Type B pancreatic cell (in vitro differentiated cells): ENCODE data around the gene PARP15. TPM values are rescaled to one million over a fixed set of nuclear protein-coding genes. Genes with fewer than 3 reads are reported as not detected.

Source experiments
- DNase-seq: peaks from one replicate; pipeline ENCODE4 v3.0.0; 2021; ENCODE audit warnings: mixed read lengths; ENCODE audit not compliant: unreplicated experiment; ENCODE audit errors: extremely low spot score
- H3K27ac Mint-ChIP-seq: 2 replicates; pipeline ENCODE4 v1.8.0; 2021; ENCODE audit warnings: mild to moderate bottlenecking, mixed read lengths
- H3K27me3 Mint-ChIP-seq: 2 replicates; pipeline ENCODE4 v1.8.0; 2021; ENCODE audit warnings: mixed read lengths
- H3K36me3 Mint-ChIP-seq: 2 replicates; pipeline ENCODE4 v1.8.0; 2021; ENCODE audit warnings: mixed read lengths
- H3K4me1 Mint-ChIP-seq: one replicate; pipeline ENCODE4 v1.8.0; 2021; ENCODE audit warnings: mixed read lengths; ENCODE audit not compliant: unreplicated experiment
- H3K4me3 Mint-ChIP-seq: 2 replicates; pipeline ENCODE4 v1.8.0; 2021; ENCODE audit warnings: mild to moderate bottlenecking, mixed read lengths
- H3K9me3 Mint-ChIP-seq: 2 replicates; pipeline ENCODE4 v1.8.0; 2021; ENCODE audit warnings: mixed read lengths
- total RNA-seq: library from RNA; stranded (reverse); gene quantifications from 2 replicates; pipeline ENCODE4 v1.2.1, GENCODE V29; 2021; ENCODE audit warnings: low replicate concordance
- TF ChIP-seq, protein P1 (sequence below): fragments of 200-600 bp; sonication (generic); conservative IDR thresholded peaks from 2 replicates; pipeline ENCODE4 v1.5.0; 2021; ENCODE audit warnings: antibody characterized with exemption, mild to moderate bottlenecking

The PARP15 gene
- total RNA-seq, 1 donor from 2014 or later = 0.29 TPM

GRCh38 chr3:122576174-122576940, 1.1 kb upstream of the PARP15 start:
- Mint-ChIP-seq H3K4me1 (peaks cover 5% of the 10 kb centered on the region), H3K27me3 (peaks cover 18% of the 10 kb centered on the region), H3K27ac (no peak overlapping the region), H3K9me3 (peaks cover 3% of the 10 kb centered on the region), H3K36me3 (peaks cover 7% of the 10 kb centered on the region), H3K4me3 (no peak overlapping the region)
- no peak for DNase-seq
- TF ChIP-seq, protein P1, sequence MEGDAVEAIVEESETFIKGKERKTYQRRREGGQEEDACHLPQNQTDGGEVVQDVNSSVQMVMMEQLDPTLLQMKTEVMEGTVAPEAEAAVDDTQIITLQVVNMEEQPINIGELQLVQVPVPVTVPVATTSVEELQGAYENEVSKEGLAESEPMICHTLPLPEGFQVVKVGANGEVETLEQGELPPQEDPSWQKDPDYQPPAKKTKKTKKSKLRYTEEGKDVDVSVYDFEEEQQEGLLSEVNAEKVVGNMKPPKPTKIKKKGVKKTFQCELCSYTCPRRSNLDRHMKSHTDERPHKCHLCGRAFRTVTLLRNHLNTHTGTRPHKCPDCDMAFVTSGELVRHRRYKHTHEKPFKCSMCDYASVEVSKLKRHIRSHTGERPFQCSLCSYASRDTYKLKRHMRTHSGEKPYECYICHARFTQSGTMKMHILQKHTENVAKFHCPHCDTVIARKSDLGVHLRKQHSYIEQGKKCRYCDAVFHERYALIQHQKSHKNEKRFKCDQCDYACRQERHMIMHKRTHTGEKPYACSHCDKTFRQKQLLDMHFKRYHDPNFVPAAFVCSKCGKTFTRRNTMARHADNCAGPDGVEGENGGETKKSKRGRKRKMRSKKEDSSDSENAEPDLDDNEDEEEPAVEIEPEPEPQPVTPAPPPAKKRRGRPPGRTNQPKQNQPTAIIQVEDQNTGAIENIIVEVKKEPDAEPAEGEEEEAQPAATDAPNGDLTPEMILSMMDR = no peak

- Mint-ChIP-seq H3K27me3 (peaks cover 18% of the 10 kb centered on the region), H3K36me3 (no peaks in the 10 kb centered on the region), H3K4me1 (no peaks in the 10 kb centered on the region), H3K4me3 (no peak overlapping the region), H3K27ac (no peak overlapping the region), H3K9me3 (peaks cover 7% of the 10 kb centered on the region)
- no peak for DNase-seq
- TF ChIP-seq, protein P1 = no peak
Measured at GRCh38 chr3:122578069-122578740, 755 bp downstream of the PARP15 start.

- Mint-ChIP-seq H3K4me1 (no peaks in the 10 kb centered on the region), H3K27ac (no peak overlapping the region), H3K36me3 (no peaks in the 10 kb centered on the region), H3K27me3 (peaks cover 18% of the 10 kb centered on the region), H3K4me3 (no peak overlapping the region), H3K9me3 (peaks cover 7% of the 10 kb centered on the region)
- TF ChIP-seq, protein P1 = no peak
- DNase-seq = no peak
Measured at GRCh38 chr3:122580470-122580869, 3.0 kb downstream of the PARP15 start.

GRCh38 chr3:122581622-122582021, 4.2 kb downstream of the PARP15 start:
- no peak for DNase-seq
- Mint-ChIP-seq H3K9me3 (peaks cover 7% of the 10 kb centered on the region), H3K4me3 (no peak overlapping the region), H3K4me1 (no peaks in the 10 kb centered on the region), H3K27ac (no peak overlapping the region), H3K27me3 (peaks cover 18% of the 10 kb centered on the region), H3K36me3 (no peaks in the 10 kb centered on the region)
- TF ChIP-seq, protein P1 = no peak

DNA sequence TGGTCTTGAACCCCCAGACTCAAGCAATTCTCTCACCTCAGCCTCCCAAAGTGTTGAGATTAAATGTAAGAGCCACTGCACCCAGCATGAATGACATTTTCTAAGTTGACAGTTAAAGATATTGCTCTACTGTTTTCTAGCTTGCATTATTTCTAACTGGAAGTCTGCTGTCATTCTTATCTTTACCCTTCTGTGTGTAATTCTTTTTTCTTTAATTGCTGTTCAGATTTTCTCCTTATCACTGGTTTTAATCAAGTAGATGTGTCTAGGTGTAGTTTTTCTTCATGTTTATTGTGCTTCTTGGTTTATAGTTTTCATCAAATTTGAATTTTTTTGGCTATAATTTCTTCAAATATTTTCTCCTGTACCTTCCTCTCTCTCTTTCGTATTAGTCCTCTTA, 4.9 kb downstream of the PARP15 start:
- DNase-seq = no peak
- H3K36me3 Mint-ChIP-seq = no peaks in the 10 kb centered on the region
- H3K27me3 Mint-ChIP-seq = peaks cover 13% of the 10 kb centered on the region
- no peak overlapping the region for H3K4me3 Mint-ChIP-seq
- peaks cover 7% of the 10 kb centered on the region for H3K9me3 Mint-ChIP-seq
- H3K4me1 Mint-ChIP-seq = no peaks in the 10 kb centered on the region
- TF ChIP-seq, protein P1 = no peak
- H3K27ac Mint-ChIP-seq = no peak overlapping the region
